Vagina (tissue), 2 donors: ENCODE measurements around the gene DAND5. TPM values are rescaled to one million over a fixed set of nuclear protein-coding genes. Genes with fewer than 3 reads are reported as not detected.

Experiments used
- DNase-seq, 2 donors: peaks; one replicate each; pipeline ENCODE4 v3.0.0-alpha.2; 2017; ENCODE audit errors: extremely low spot score in 2 of 2
- H3K27ac ChIP-seq: fragments of 200-600 bp; sonication (generic); one replicate; pipeline ENCODE4 v1.5.1; 2019
- H3K27me3 ChIP-seq: fragments of 200-600 bp; sonication (generic); one replicate; pipeline ENCODE4 v1.5.1; 2019
- H3K36me3 ChIP-seq, 2 donors: fragments of 200-600 bp; sonication (generic); one replicate each; pipeline ENCODE4 v1.5.1; 2017 to 2019
- H3K4me1 ChIP-seq: fragments of 200-600 bp; sonication (generic); one replicate; pipeline ENCODE4 v1.5.1; 2019
- H3K4me3 ChIP-seq, 2 donors: fragments of 200-600 bp; sonication (generic); 1 replicate in 1 of 2; 2 replicates in 1 of 2; pipeline ENCODE4 v1.5.1; 2016 to 2019
- H3K9me3 ChIP-seq: fragments of 200-600 bp; sonication (generic); one replicate; pipeline ENCODE4 v1.5.1; 2019
- CTCF ChIP-seq, 3 experiments: fragments of 450-650 bp in 2 of 3; fragments of 200-600 bp in 1 of 3; sonication (generic) in 1 of 3; IDR thresholded peaks; one replicate each; pipeline ENCODE4 v1.5.1; 2017 to 2019; ENCODE audit warnings: antibody characterized with exemption in 3 of 3, mild to moderate bottlenecking in 2 of 3, moderate library complexity in 2 of 3
- POLR2A ChIP-seq, 2 donors: fragments of 450-650 bp; IDR thresholded peaks; one replicate each; pipeline ENCODE4 v1.6.1; 2017; ENCODE audit warnings: antibody characterized with exemption in 2 of 2, mild to moderate bottlenecking in 2 of 2, moderate library complexity in 2 of 2
- POLR2AphosphoS5 ChIP-seq, 2 donors: sonication (generic); formaldehyde crosslinking; IDR thresholded peaks; one replicate each; pipeline ENCODE4 v1.9.0; 2017; ENCODE audit warnings: antibody characterized with exemption in 2 of 2, mild to moderate bottlenecking in 2 of 2, low read depth in 1 of 2; ENCODE audit not compliant: insufficient read depth in 1 of 2
- intact Hi-C: fragments of 100-400 bp; cut with DNase I; formaldehyde crosslinking; loops from one replicate; pipeline ENCODE4 v1.15.1; 2023
- total RNA-seq: library from RNA; depleted of rRNA; stranded (reverse); fragments of >200 nt; gene quantifications from one replicate; pipeline ENCODE4 v1.2.3, GENCODE V29; 2016

DAND5 gene
- total RNA-seq, 1 donor from 2014 or later, result not detected

- Histone ChIP-seq H3K27ac (no peak overlapping the region), H3K9me3 (no peaks in the 10 kb centered on the region), H3K36me3 (peaks cover under 1 to 44% of the 10 kb centered on the region in 2 donors), H3K4me1 (peaks cover 19% of the 10 kb centered on the region), H3K4me3 (no peak overlapping the region), H3K27me3 (no peaks in the 10 kb centered on the region)
- intact Hi-C loops, result no loop called here
- DNase-seq, result no peak
- no peak for TF ChIP-seq POLR2AphosphoS5 (IDR thresholded peaks at IDR 0.05; ENCODE audit: insufficient read depth in 1 of 2, low read depth in 1 of 2)
- no peak for TF ChIP-seq POLR2A (IDR thresholded peaks at IDR 0.05)
- TF ChIP-seq CTCF (IDR thresholded peaks at IDR 0.05), result no peak
Measured at GRCh38 chr19:12930002-12930645, 39.3 kb upstream of the DAND5 start.

- Histone ChIP-seq H3K9me3 (no peaks in the 10 kb centered on the region), H3K36me3 (peaks cover 0 to 21% of the 10 kb centered on the region in 2 donors), H3K4me1 (peaks cover 24% of the 10 kb centered on the region), H3K27me3 (no peaks in the 10 kb centered on the region), H3K27ac (peak overlapping the region; percentile 75), H3K4me3 (peak overlapping the region; percentile 87 to 90)
- intact Hi-C loops, result no loop called here
- no peak for TF ChIP-seq CTCF (IDR thresholded peaks at IDR 0.05)
- TF ChIP-seq POLR2A (IDR thresholded peaks at IDR 0.05), result no peak
- TF ChIP-seq POLR2AphosphoS5 (IDR thresholded peaks at IDR 0.05; ENCODE audit: insufficient read depth in 1 of 2, low read depth in 1 of 2), result no peak
- no peak for DNase-seq
Measured at GRCh38 chr19:12932392-12933286, 36.7 kb upstream of the DAND5 start.

- Histone ChIP-seq H3K9me3 (no peaks in the 10 kb centered on the region), H3K4me1 (peaks cover 27% of the 10 kb centered on the region), H3K27ac (peak within 1 kb of the TSS; percentile 75), H3K4me3 (peak within 1 kb of the TSS; percentile 87 to 90), H3K36me3 (peaks cover 0 to 13% of the 10 kb centered on the region in 2 donors), H3K27me3 (no peaks in the 10 kb centered on the region)
- intact Hi-C loops, result no loop called here
- TF ChIP-seq POLR2A (IDR thresholded peaks at IDR 0.05) (no peak), POLR2AphosphoS5 (IDR thresholded peaks at IDR 0.05; ENCODE audit: insufficient read depth in 1 of 2, low read depth in 1 of 2) (peak; percentile 90 to 95)
- DNase-seq, result no peak
Measured at GRCh38 chr19:12933287-12934072, 35.9 kb upstream of the DAND5 start, which contains the start of gene FARSA. TSS of gene FARSA (minus strand) at chr19:12933711. CDS start at chr19:12933696, 15 bp downstream.

GRCh38 chr19:12935071-12935470, 34.3 kb upstream of the DAND5 start:
- no peak overlapping the region for H3K27ac ChIP-seq
- intact Hi-C loops, result no loop called here
- no peak for TF ChIP-seq POLR2A (IDR thresholded peaks at IDR 0.05)
- TF ChIP-seq POLR2AphosphoS5 (IDR thresholded peaks at IDR 0.05; ENCODE audit: insufficient read depth in 1 of 2, low read depth in 1 of 2), result no peak
- TF ChIP-seq CTCF (IDR thresholded peaks at IDR 0.05), result no peak
- peaks cover 0 to 6% of the 10 kb centered on the region in 2 donors for H3K36me3 ChIP-seq
- no peak overlapping the region for H3K4me3 ChIP-seq
- H3K27me3 ChIP-seq, result no peaks in the 10 kb centered on the region
- H3K4me1 ChIP-seq, result peaks cover 37% of the 10 kb centered on the region
- DNase-seq, result no peak
- H3K9me3 ChIP-seq, result no peaks in the 10 kb centered on the region

GRCh38 chr19:12936582-12936981, 32.8 kb upstream of the DAND5 start:
- peaks cover 0 to 21% of the 10 kb centered on the region in 2 donors for H3K36me3 ChIP-seq
- H3K27me3 ChIP-seq, result no peaks in the 10 kb centered on the region
- TF ChIP-seq POLR2A (IDR thresholded peaks at IDR 0.05), result no peak
- no peak for TF ChIP-seq CTCF (IDR thresholded peaks at IDR 0.05)
- TF ChIP-seq POLR2AphosphoS5 (IDR thresholded peaks at IDR 0.05; ENCODE audit: insufficient read depth in 1 of 2, low read depth in 1 of 2), result no peak
- H3K4me3 ChIP-seq, result no peak overlapping the region
- H3K27ac ChIP-seq, result no peak overlapping the region
- peaks cover 50% of the 10 kb centered on the region for H3K4me1 ChIP-seq
- H3K9me3 ChIP-seq, result no peaks in the 10 kb centered on the region
- intact Hi-C loops, result no loop called here
- DNase-seq, result no peak
